ENCODE measurements around the gene ZNF518A.

DNA sequence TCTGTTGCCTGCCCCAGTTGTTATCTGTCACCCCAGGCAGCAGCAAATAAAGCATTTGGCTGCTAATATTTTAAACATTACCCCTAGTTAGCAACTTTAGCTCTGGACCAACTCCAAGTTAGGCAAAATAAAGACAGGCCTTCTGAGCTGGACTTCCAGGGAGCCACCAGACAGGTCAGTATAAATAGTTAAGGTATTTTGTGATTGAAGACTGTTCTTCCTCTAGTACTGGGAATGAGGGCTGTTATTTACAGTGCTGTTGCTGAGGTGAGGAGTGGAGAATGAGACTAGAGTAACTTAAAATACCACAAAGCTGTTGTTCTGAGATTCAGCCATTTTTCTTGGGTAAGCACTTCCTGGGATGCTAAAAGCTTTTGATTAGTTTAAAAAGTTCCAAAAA, 40.1 kb downstream of the ZNF518A start:
- TF ChIP-seq EZH2 (IDR thresholded peaks at IDR 0.05; ENCODE audit: borderline replicate concordance, low read depth, low read length, severe bottlenecking), result no peak
- TF ChIP-seq, protein P1, sequence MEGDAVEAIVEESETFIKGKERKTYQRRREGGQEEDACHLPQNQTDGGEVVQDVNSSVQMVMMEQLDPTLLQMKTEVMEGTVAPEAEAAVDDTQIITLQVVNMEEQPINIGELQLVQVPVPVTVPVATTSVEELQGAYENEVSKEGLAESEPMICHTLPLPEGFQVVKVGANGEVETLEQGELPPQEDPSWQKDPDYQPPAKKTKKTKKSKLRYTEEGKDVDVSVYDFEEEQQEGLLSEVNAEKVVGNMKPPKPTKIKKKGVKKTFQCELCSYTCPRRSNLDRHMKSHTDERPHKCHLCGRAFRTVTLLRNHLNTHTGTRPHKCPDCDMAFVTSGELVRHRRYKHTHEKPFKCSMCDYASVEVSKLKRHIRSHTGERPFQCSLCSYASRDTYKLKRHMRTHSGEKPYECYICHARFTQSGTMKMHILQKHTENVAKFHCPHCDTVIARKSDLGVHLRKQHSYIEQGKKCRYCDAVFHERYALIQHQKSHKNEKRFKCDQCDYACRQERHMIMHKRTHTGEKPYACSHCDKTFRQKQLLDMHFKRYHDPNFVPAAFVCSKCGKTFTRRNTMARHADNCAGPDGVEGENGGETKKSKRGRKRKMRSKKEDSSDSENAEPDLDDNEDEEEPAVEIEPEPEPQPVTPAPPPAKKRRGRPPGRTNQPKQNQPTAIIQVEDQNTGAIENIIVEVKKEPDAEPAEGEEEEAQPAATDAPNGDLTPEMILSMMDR (IDR thresholded peaks at IDR 0.05; ENCODE audit: extremely low read depth in 1 of 2, insufficient read depth in 1 of 2, low read depth in 1 of 2, low read length in 2 of 2), result no peak
- TF ChIP-seq FOS (IDR thresholded peaks at IDR 0.05; ENCODE audit: borderline replicate concordance, insufficient read depth, low read length), result no peak
- TF ChIP-seq POLR2A (IDR thresholded peaks at IDR 0.05; ENCODE audit: low read depth, low read length), result no peak
- no peak for TF ChIP-seq POLR2AphosphoS5 (IDR thresholded peaks at IDR 0.05; ENCODE audit: insufficient read depth, low read depth, low read length)
- TF ChIP-seq, protein P2, sequence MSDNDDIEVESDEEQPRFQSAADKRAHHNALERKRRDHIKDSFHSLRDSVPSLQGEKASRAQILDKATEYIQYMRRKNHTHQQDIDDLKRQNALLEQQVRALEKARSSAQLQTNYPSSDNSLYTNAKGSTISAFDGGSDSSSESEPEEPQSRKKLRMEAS (IDR thresholded peaks at IDR 0.05; ENCODE audit: insufficient read depth, insufficient read length), result no peak
- no peak for TF ChIP-seq MYC (IDR thresholded peaks at IDR 0.05; ENCODE audit: low read depth, low read length)
- no peak for TF ChIP-seq JUN (IDR thresholded peaks at IDR 0.05; ENCODE audit: borderline replicate concordance, insufficient read depth, insufficient read length, low read depth)

All from endothelial cell of umbilical vein (primary cell).